ENCODE results near the gene PTPRH.

The PTPRH gene

GRCh38 chr19:55208880-55209692, at the start of gene PTPRH:
TSS of gene PTPRH (minus strand) at chr19:55209501. CDS start at chr19:55209433, 68 bp downstream.
- no peak for DNase-seq (ENCODE audit: low read depth)

GRCh38 chr19:55258476-55258827, 49.2 kb upstream of the PTPRH start:
- DNase-seq (ENCODE audit: low read depth): no peak

- no peak for DNase-seq (ENCODE audit: low read depth)
Measured at GRCh38 chr19:55257461-55258420, 48.4 kb upstream of the PTPRH start.

- no peak for DNase-seq (ENCODE audit: low read depth)
Measured at GRCh38 chr19:55256562-55257460, 47.5 kb upstream of the PTPRH start.

GRCh38 chr19:55255618-55256423, 46.5 kb upstream of the PTPRH start:
- no peak for DNase-seq (ENCODE audit: low read depth)

GRCh38 chr19:55254625-55254977, 45.3 kb upstream of the PTPRH start:
- DNase-seq (ENCODE audit: low read depth): no peak

- no peak for DNase-seq (ENCODE audit: low read depth)
Measured at GRCh38 chr19:55253842-55254624, 44.7 kb upstream of the PTPRH start.

- DNase-seq (ENCODE audit: low read depth): no peak
Measured at GRCh38 chr19:55252760-55253663, 43.7 kb upstream of the PTPRH start.

GRCh38 chr19:55251341-55252081, 42.2 kb upstream of the PTPRH start:
- no peak for DNase-seq (ENCODE audit: low read depth)

- no peak for DNase-seq (ENCODE audit: low read depth)
Measured at GRCh38 chr19:55250262-55251036, 41.1 kb upstream of the PTPRH start.

- DNase-seq (ENCODE audit: low read depth): no peak
Measured at GRCh38 chr19:55249841-55250240, 40.5 kb upstream of the PTPRH start.

GRCh38 chr19:55248704-55249103, 39.4 kb upstream of the PTPRH start:
- DNase-seq (ENCODE audit: low read depth): no peak

GRCh38 chr19:55248166-55248675, 38.9 kb upstream of the PTPRH start:
- DNase-seq (ENCODE audit: low read depth): no peak

GRCh38 chr19:55247621-55248099, 38.4 kb upstream of the PTPRH start:
- DNase-seq (ENCODE audit: low read depth): no peak

- no peak for DNase-seq (ENCODE audit: low read depth)
Measured at GRCh38 chr19:55246462-55247451, 37.5 kb upstream of the PTPRH start.

GRCh38 chr19:55245236-55245904, 36.1 kb upstream of the PTPRH start:
- no peak for DNase-seq (ENCODE audit: low read depth)
